Neural progenitor cell (in vitro differentiated cells): Measurements from ENCODE around the gene GPR137C. TPM values are rescaled to one million over a fixed set of nuclear protein-coding genes. Genes with fewer than 3 reads are reported as not detected.

Experiments used
- DNase-seq: peaks from one replicate; pipeline ENCODE4 v3.0.0-alpha.2; 2016; ENCODE audit warnings: low spot score
- H2AFZ ChIP-seq: fragments of 200-600 bp; sonication (generic); replicated peaks from 2 replicates; pipeline ENCODE4 v1.6.1; 2016; ENCODE audit warnings: antibody characterized with exemption
- H3F3A ChIP-seq: fragments of 200-600 bp; sonication (generic); 2 replicates; pipeline ENCODE4 v1.6.1; 2016; ENCODE audit warnings: antibody characterized with exemption, low read depth
- H3K27ac ChIP-seq: fragments of 200-600 bp; sonication (generic); 2 replicates; pipeline ENCODE4 v1.5.1; 2016; ENCODE audit warnings: mild to moderate bottlenecking
- H3K27me3 ChIP-seq: fragments of 200-600 bp; sonication (generic); 2 replicates; pipeline ENCODE4 v1.6.1; 2016; ENCODE audit warnings: mild to moderate bottlenecking, moderate library complexity
- H3K36me3 ChIP-seq: fragments of 200-600 bp; sonication (generic); 2 replicates; pipeline ENCODE4 v1.5.1; 2016
- H3K4me1 ChIP-seq: fragments of 200-600 bp; sonication (generic); 2 replicates; pipeline ENCODE4 v1.6.1; 2016; ENCODE audit warnings: mixed run types
- H3K4me2 ChIP-seq: fragments of 200-600 bp; sonication (generic); 2 replicates; pipeline ENCODE4 v1.6.1; 2016
- H3K4me3 ChIP-seq: fragments of 200-600 bp; sonication (generic); 2 replicates; pipeline ENCODE4 v1.5.1; 2016
- H3K79me2 ChIP-seq: fragments of 200-600 bp; sonication (generic); 2 replicates; pipeline ENCODE4 v1.6.1; 2016; ENCODE audit warnings: low read depth
- H3K9ac ChIP-seq: fragments of 200-600 bp; sonication (generic); 2 replicates; pipeline ENCODE4 v1.6.1; 2016
- H3K9me3 ChIP-seq: fragments of 200-600 bp; sonication (generic); 2 replicates; pipeline ENCODE4 v1.5.1; 2016; ENCODE audit warnings: low read depth
- H4K20me1 ChIP-seq: fragments of 200-600 bp; sonication (generic); 2 replicates; pipeline ENCODE4 v1.6.1; 2016; ENCODE audit warnings: low read depth
- H3K27ac Mint-ChIP-seq: 3 replicates; pipeline ENCODE4 v1.8.0; 2021; ENCODE audit warnings: mixed read lengths
- H3K27me3 Mint-ChIP-seq: 2 replicates; pipeline ENCODE4 v1.8.0; 2022; ENCODE audit warnings: low read depth, mild to moderate bottlenecking, inconsistent platforms, moderate library complexity, mixed read lengths; ENCODE audit not compliant: insufficient read depth
- H3K36me3 Mint-ChIP-seq: 3 replicates; pipeline ENCODE4 v1.8.0; 2021; ENCODE audit warnings: mixed read lengths
- H3K4me1 Mint-ChIP-seq: 3 replicates; pipeline ENCODE4 v1.8.0; 2021; ENCODE audit warnings: mixed read lengths
- H3K4me3 Mint-ChIP-seq: 3 replicates; pipeline ENCODE4 v1.8.0; 2021; ENCODE audit warnings: mild to moderate bottlenecking, moderate library complexity, mixed read lengths
- H3K9me3 Mint-ChIP-seq: 3 replicates; pipeline ENCODE4 v1.8.0; 2020; ENCODE audit warnings: mixed read lengths
- EZH2 ChIP-seq: fragments of 200-600 bp; sonication (generic); IDR thresholded peaks from 2 replicates; pipeline ENCODE4 v1.6.1; 2017; ENCODE audit warnings: antibody characterized with exemption, mild to moderate bottlenecking, moderate library complexity
- EZH2phosphoT487 ChIP-seq: fragments of 200-600 bp; sonication (generic); IDR thresholded peaks from 2 replicates; pipeline ENCODE4 v1.6.1; 2017; ENCODE audit warnings: antibody characterized with exemption
- total RNA-seq: library from RNA; depleted of rRNA; stranded (reverse); fragments of >200 nt; gene quantifications from 2 replicates; pipeline ENCODE4 v1.2.3, GENCODE V29; 2015; ENCODE audit warnings: low replicate concordance
- TF ChIP-seq, protein P1 (sequence below): fragments of 200-600 bp; sonication (generic); IDR thresholded peaks from 2 replicates; pipeline ENCODE4 v1.5.1; 2017; ENCODE audit warnings: antibody characterized with exemption, mild to moderate bottlenecking

GPR137C gene
- total RNA-seq, 1 donor from 2014 or later, result 9.3 TPM

- H3K4me2 ChIP-seq, result no peak overlapping the region
- Mint-ChIP-seq H3K27me3 (no peaks in the 10 kb centered on the region), H3K9me3 (no peaks in the 10 kb centered on the region), H3K4me3 (no peak overlapping the region), H3K27ac (no peak overlapping the region), H3K36me3 (peaks cover 6% of the 10 kb centered on the region), H3K4me1 (no peaks in the 10 kb centered on the region)
- H3K36me3 ChIP-seq, result peaks cover 5% of the 10 kb centered on the region
- H3K9ac ChIP-seq, result no peak overlapping the region
- TF ChIP-seq EZH2 (no peak), EZH2phosphoT487 (no peak)
- TF ChIP-seq, protein P1, sequence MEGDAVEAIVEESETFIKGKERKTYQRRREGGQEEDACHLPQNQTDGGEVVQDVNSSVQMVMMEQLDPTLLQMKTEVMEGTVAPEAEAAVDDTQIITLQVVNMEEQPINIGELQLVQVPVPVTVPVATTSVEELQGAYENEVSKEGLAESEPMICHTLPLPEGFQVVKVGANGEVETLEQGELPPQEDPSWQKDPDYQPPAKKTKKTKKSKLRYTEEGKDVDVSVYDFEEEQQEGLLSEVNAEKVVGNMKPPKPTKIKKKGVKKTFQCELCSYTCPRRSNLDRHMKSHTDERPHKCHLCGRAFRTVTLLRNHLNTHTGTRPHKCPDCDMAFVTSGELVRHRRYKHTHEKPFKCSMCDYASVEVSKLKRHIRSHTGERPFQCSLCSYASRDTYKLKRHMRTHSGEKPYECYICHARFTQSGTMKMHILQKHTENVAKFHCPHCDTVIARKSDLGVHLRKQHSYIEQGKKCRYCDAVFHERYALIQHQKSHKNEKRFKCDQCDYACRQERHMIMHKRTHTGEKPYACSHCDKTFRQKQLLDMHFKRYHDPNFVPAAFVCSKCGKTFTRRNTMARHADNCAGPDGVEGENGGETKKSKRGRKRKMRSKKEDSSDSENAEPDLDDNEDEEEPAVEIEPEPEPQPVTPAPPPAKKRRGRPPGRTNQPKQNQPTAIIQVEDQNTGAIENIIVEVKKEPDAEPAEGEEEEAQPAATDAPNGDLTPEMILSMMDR, result no peak
- no peaks in the 10 kb centered on the region for H3K27me3 ChIP-seq
- peak overlapping the region; percentile 33 for H3K27ac ChIP-seq
- H3K9me3 ChIP-seq, result no peaks in the 10 kb centered on the region
- peaks cover 10% of the 10 kb centered on the region for H3F3A ChIP-seq
- no peaks in the 10 kb centered on the region for H4K20me1 ChIP-seq
- peak; percentile 42 for DNase-seq
- no peak overlapping the region for H3K4me3 ChIP-seq
- H3K79me2 ChIP-seq, result no peaks in the 10 kb centered on the region
- H2AFZ ChIP-seq, result no peak overlapping the region
- peaks cover 9% of the 10 kb centered on the region for H3K4me1 ChIP-seq
Observed at GRCh38 chr14:52663850-52664249, 111.2 kb downstream of the GPR137C start.

GRCh38 chr14:52678591-52678990, 126.0 kb downstream of the GPR137C start:
- Histone ChIP-seq H3K9me3 (no peaks in the 10 kb centered on the region), H3K4me2 (no peak overlapping the region), H3K9ac (no peak overlapping the region), H3K79me2 (peaks cover 9% of the 10 kb centered on the region), H3K36me3 (peaks cover 3% of the 10 kb centered on the region), H3K4me1 (no peaks in the 10 kb centered on the region), H3K27me3 (no peaks in the 10 kb centered on the region), H2AFZ (no peak overlapping the region), H3K27ac (no peak overlapping the region), H3K4me3 (no peak overlapping the region), H3F3A (no peaks in the 10 kb centered on the region), H4K20me1 (peaks cover 6% of the 10 kb centered on the region)
- DNase-seq, result no peak
- Mint-ChIP-seq H3K4me1 (no peaks in the 10 kb centered on the region), H3K27ac (no peak overlapping the region), H3K9me3 (no peaks in the 10 kb centered on the region), H3K36me3 (peaks cover 9% of the 10 kb centered on the region), H3K4me3 (no peak overlapping the region), H3K27me3 (no peaks in the 10 kb centered on the region)
- TF ChIP-seq EZH2, result no peak
- TF ChIP-seq, protein P1, result peak; percentile 47

DNA sequence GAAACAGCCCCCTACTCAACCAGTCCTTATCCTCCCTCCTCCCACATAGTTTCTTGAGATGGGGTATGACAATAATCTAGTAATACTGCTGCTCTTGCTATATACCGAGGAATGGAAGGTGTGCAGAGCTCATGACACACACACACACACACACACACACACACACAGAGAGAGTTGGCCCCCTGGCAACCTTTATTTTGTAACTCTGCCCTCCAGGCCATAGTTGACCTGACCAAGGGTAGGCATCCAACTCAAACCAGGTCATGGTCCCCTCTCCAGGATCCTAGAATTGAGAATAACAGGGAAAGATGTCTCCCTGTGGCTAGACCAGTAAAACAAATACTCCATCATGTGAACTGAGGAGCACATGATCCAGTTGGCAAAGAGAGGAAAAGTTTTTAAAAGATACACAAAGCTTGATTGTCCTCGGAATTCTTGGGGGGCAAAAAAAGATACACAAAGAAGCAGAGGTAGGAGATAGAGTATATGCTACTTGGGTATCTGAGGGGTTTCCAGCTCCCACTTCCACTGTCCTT, 131.4 kb downstream of the GPR137C start:
- Mint-ChIP-seq H3K27ac (no peak overlapping the region), H3K4me1 (peaks cover 2% of the 10 kb centered on the region), H3K9me3 (no peaks in the 10 kb centered on the region), H3K36me3 (no peaks in the 10 kb centered on the region), H3K27me3 (no peaks in the 10 kb centered on the region), H3K4me3 (no peak overlapping the region)
- H3K36me3 ChIP-seq, result peaks cover 3% of the 10 kb centered on the region
- no peak overlapping the region for H3K4me3 ChIP-seq
- no peak for DNase-seq
- no peaks in the 10 kb centered on the region for H3K4me1 ChIP-seq
- H4K20me1 ChIP-seq, result peaks cover 15% of the 10 kb centered on the region
- no peaks in the 10 kb centered on the region for H3K9me3 ChIP-seq
- peaks cover 62% of the 10 kb centered on the region for H3K79me2 ChIP-seq
- no peaks in the 10 kb centered on the region for H3K27me3 ChIP-seq
- no peak overlapping the region for H3K9ac ChIP-seq
- no peak overlapping the region for H2AFZ ChIP-seq
- no peak overlapping the region for H3K27ac ChIP-seq
- TF ChIP-seq EZH2phosphoT487 (no peak), EZH2 (no peak)
- TF ChIP-seq, protein P1, result no peak
- H3K4me2 ChIP-seq, result no peak overlapping the region
- no peaks in the 10 kb centered on the region for H3F3A ChIP-seq
